RKO (cell line): ENCODE results near the gene HES7.
"Not testable (repeated sequence)": the region's sequence is repeated elsewhere in the genome, so short reads cannot be mapped to it uniquely, and the experiment has no call there.

Source experiments
- DNase-seq: peaks from one replicate; pipeline ENCODE4 v3.0.0-alpha.2; 2016; ENCODE audit warnings: low spot score

The HES7 gene

DNA sequence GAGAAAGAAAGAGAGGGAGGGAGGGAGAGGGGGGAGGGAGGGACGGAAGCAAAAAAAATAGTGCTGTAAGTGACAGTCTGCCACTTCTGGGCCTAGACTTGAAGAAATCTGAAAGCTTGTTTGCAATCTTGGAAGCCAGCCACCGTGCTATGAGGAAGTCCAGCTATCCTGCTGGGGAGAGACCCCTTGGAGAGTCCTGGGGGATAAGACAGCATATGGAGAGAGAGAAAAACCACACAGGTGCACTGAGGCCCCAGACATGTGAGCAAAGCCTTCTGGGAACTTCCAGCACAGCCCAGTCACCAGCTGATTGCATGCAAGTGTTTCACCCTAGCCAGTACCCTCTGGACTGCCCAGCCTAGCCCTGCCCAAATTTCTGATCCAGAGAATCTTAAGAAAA is 23.8 kb downstream of the HES7 start:
- DNase-seq: no peak

DNA sequence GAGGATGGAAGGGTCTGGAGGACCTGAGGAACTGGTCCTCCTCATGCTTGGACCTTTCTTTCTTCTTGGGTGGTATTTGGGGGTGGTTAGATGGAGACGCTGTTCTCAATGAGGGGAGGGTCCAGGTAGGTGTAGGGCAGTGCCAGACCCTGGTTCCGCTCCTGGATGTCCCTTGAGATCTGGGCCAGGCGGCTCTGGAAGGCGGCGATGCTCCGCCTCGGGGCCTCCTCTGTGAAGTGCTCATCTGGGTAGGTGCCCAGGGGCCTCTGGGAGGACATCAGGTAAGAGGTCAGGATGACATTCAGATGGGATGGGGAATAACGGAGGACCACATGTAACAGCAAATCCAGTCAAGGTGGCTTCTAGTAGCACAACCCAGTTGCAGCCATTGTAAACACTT is 27.4 kb downstream of the HES7 start:
- DNase-seq: no peak

DNA sequence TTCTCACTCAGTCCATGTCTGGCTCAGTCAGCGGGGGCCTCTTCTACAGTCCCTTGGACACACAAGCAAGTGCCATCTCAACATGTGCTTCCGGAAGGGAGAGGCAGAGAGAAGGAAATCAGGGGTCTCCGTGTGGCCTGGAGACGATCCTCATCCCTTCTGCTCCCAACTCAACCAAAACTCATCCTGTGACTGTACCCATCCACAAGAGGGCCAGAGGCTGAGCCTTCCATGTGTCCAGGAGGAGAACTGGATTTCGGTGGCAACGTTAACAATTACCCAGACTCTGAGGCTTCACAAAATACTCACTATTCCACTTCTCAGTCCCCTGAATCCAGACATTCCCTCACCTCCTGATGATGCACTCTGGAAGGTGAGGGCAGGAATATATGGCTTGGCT is 28.5 kb downstream of the HES7 start:
- no peak for DNase-seq

DNA sequence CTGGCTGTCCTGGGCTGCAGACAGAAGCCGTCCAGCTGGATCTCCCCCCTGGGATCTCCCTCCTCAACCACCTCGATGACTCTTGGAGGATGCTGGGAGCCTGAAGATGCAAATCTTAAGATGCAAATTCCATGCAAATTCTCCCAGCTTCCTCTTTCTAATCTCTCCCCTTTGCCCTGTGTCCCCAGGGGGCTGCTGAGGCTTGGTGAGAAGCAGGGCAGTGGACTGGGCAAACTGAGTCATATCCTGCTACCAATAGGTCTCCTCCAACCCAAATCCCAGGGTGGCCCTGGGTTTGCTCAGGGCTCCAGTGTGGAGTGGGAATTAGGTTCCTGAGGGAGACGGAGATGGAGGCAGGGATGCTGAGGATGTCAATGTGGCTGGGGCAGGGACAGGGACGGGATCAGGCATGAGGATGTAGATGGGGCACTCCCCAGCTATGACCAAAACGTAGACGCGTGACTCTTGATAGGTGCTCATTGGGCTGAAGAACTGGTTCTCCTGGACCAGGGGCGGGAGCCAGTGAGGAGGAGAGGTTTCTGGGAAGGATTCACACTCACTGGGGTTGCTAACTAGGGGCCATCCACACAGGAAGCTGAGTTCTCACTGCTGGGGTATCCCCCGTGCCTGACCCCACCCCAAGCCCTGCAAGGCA is 32.7 kb downstream of the HES7 start:
- DNase-seq: no peak

DNA sequence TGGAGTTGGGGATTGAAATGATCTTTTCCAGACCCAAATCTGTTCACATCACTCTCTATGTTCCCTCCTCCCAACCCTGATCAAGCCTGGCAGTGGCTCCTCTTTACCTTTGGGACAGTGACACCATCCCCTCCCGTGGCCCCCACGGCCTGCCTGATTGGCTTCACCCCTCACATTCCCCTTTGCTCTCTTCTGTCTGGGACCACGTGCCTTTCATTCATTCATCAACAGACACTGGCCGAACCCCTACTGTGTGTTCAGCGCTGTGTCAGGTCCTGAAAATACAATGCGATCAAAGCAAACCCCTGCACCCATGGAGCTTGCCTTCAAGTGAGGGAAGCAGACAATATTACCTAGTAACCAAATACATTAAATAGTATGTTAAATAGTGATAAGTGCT is 34.2 kb downstream of the HES7 start:
- no peak for DNase-seq

DNA sequence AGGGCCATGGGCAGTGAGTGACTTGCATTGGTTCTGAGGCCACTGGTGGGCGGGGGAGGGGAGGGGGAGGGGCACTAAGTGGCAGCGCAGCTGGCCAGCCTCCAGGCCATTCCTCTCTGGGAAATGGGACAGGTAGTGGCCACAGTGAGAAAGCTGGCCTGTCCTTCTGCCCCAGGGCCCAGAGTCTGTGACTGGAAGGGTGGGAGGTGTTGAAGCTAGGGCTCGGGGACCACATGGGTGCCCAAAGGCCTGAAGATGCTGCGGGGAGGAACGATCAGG is 36.0 kb downstream of the HES7 start:
- DNase-seq: no peak

DNA sequence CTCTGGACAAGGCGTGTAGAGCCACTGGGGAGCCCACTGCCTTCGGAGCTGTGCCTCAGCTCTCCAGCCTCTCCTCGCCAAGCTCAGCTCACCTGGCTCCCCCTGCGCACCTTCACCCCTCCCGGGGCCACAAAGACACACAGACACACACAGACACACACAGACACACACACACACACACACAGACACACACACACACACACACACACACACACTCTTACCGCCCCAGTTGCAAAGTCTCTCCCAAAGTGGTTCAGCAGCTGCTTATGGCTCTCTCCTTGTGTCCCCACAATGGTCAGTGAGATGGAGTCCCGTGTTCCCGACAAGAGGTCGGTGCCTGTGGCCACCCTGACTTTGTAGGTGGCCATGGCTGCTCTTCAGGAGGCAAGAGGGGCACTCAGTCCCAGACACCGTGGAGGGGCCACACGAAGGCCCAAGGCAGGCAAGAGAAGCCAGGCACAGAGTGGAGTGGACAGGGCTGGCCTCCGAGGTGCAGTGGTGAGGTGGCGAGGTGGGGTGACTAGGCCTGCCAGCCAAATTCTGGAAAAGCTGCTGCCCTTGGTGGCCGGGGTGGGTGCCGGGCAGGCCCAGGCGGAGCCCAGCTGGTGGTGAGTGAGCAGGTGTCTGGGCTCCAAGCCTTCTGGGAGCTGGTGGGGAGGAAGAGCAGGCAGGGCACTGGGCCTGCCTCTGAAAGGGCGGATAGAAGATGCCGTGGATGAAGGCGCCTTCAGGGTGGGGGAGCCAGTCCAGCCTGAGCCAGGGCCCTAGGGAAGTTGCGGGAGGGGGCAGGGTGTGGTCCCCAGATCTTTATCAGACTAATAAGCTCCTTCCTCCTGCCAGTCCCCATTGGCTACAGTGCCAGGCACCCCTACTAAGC is 36.6 kb downstream of the HES7 start, which contains the start of gene ALOX12B:
ALOX12B (minus strand) TSS at position 642 of the 877 bp plus-strand sequence; CDS start at position 368, 274 bp downstream.
- no peak for DNase-seq

DNA sequence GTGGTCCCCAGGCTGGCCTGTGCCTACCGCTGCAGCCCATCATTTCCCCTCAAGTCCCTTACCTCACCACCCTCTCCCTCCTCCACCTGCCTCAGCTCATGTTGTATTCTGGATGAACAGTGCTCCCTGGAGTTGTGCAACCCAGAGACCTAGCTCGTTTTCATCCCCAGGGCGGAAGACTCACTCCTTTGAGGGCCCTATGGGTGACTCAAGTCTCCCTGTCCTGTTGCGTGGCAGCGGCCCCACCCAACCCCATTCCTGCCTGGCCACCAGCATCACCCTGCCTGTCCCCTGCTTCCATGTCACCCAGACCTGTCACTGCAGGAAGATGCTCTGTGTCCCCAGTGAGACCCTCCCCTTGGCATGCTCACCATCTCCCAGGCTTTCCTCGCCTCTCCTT is 39.7 kb downstream of the HES7 start:
- no peak for DNase-seq

DNA sequence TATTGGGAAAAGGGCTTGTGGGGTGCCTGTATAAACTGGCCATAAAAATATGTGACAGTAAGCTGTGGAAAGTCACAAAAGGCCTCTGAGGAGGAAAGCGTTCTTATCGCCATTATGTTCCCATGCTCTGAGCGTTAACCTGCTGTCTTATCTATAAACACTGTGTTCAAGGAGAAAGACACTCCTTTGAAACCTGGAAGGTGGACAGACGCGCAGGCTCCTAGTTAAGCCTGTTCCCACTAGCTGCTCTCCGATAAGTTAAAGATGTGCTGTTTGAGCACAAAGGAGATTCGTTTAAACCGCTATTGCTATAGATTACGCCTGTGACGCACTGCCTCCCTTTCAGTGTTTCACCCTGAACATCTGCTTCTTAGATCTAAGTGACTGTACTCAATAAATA is 41.6 kb downstream of the HES7 start:
- no peak for DNase-seq

DNA sequence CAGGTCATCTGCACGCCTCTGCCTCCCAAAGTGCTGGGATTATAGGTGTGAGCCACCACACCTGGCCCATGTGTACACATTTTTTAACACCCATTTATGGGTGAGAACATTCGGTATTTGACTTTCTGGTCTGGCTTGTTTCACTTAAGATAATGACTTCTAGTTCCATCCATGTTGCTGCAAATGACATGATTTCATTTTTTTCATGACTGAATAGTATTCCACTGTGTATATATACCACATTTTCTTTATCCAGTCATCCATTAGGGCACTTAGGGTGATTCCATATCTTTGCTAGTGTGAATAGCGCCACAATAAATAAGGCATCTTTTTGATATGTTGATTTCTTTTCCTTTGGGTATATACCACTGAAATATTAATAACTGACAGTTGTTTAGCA is 42.0 kb downstream of the HES7 start:
- no peak for DNase-seq

- peak; percentile 67 for DNase-seq
Measured at GRCh38 chr17:8080799-8081219, 43.1 kb downstream of the HES7 start.

GRCh38 chr17:8080208-8080798 is 43.6 kb downstream of the HES7 start:
- DNase-seq: peak; percentile 45

- peak; percentile 72 for DNase-seq
Measured at GRCh38 chr17:8079291-8080207, 44.4 kb downstream of the HES7 start.

DNA sequence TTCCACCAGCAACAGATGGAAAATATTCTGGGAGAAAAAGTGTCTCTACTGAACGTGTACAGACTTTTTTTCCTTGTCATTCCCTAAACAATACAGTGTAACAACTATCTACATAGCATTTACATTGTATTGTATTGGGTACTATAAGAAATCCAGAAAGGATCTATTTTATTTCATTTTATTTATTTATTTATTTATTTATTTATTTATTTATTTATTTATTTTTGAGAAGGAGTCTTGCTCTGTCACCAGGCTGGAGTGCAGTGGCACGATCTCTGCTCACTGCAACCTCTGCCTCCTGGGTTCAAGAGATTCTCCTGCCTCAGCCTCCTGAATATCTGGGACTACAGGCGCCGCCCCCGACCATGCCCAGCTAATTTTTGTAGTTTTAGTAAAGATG is 46.0 kb downstream of the HES7 start:
- not testable (repeated sequence) for DNase-seq

DNA sequence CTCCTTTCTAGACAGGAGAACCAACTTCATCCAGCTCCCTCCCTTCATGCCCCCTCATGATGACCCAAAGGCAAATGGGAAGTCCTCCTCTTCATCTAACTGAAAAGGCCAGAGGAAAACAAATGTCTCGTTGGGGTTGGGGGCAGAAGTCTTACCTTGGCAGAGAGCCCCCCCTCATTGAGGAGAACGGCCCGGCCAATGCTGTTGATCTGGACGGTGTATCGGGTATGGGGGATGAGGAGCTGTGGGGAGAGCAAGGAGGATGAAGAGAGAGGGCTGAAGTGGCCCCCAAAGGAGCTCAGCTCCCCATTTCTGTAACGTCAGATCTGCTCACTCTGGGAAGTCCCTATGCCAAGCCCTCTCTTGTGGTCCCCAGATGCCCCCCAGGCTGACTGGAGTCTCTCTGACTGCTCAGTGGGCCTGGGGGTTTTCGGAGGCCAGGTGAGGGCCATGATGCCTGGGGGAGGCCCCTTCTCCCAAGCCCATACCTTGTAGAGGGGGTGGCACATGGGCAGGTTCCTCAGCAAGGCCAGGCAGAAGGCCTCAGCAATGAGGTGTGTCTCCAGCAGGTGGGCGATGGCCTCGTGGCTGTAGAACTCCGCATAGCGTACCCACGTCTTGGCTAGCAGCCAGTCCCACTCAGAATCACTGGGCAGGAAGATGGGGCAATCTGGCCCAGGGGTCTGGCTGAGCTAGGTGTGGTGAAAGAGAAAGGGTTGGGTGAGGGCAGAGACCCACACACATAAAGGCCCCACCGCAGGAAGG is 47.2 kb downstream of the HES7 start:
- no peak for DNase-seq

- DNase-seq: no peak
Measured at GRCh38 chr17:8075574-8076342, 48.1 kb downstream of the HES7 start.

DNA sequence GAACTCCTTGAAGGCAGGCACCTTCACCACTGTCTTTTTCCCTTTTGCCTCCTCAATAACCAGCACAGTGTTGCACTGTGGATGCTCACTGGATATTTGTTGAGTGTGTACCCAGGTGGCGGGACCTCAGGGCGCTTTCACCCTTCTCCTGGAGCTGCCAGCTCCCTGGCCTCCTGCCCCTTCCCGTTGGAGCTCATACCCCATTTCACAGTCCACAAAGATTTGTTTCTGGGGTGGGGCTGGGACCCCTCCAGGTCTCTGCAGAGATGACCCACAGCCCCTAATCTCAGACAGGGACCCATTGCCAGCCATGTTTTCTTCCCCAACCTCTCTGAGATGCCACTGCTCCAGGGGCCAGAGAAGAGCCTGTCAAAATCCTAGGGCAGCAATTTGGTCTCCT is 48.8 kb downstream of the HES7 start:
- DNase-seq: no peak

- DNase-seq: no peak
Measured at GRCh38 chr17:8074554-8074953, 49.4 kb downstream of the HES7 start.

GRCh38 chr17:8073627-8074484 is 50.0 kb downstream of the HES7 start:
- DNase-seq: peak; percentile 71
